Gastrocnemius medialis (tissue), 4 donors: Measurements from ENCODE around the gene MMP24OS.

Experiments used
- CTCF ChIP-seq, 5 experiments: fragments of 450-650 bp in 3 of 5; fragments of 200-600 bp in 2 of 5; sonication (generic) in 2 of 5; IDR thresholded peaks in 4 of 5; conservative IDR thresholded peaks in 1 of 5; 1 replicate in 4 of 5; 2 replicates in 1 of 5; pipeline ENCODE4 v1.5.1; 2016 to 2019; ENCODE audit warnings: antibody characterized with exemption in 5 of 5, mild to moderate bottlenecking in 3 of 5, moderate library complexity in 3 of 5
- POLR2A ChIP-seq, 2 donors: fragments of 450-650 bp; IDR thresholded peaks; one replicate each; pipeline ENCODE4 v1.6.1; 2017; ENCODE audit warnings: antibody characterized with exemption in 2 of 2, mild to moderate bottlenecking in 2 of 2, moderate library complexity in 2 of 2

DNA sequence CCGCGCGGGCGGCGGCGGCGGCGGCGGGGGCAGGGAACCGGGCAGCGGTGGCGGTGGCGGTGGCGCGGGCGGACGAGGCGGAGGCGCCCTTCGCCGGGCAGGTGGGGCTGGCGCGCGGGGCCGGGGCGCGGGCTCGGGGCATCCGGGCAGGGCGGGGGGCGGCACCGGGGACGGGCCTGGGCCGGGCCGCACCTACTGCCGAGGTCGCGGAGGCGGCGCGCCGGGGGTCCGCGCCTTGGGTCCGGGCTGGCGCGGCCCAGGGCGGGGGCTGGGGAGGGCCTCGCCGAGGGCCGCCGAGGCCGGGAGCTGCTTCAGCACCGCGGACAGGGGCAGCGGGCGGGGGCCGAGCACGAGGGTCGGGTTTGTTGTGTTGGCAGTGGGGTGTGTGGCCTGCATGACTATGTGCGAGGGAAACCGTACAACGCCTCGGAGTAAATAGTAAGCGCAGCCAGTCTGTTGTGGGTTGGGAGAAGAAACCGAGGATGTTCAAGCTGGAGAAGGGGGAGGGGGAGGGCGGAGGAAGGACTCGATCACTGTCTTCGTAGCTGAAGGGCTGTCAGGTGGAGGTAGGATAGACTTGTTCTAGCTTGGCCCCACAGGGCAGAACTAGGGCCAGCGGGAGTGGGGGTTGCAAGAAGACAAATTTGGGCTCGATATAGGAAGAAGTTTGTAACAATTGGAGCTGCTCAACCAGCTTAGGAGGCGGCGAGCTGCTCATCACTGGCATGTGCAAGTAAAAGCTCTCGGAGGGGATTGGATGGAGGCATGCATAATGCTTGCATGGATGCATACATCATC, 50.8 kb downstream of the MMP24OS start:
- TF ChIP-seq CTCF (IDR thresholded peaks at IDR 0.05 in 4 of 5, conservative IDR thresholded peaks at IDR 0.05 in 1 of 5) (no peak), POLR2A (IDR thresholded peaks at IDR 0.05) (no peak)
